NCI-H446 (cell line): ENCODE results near the gene ZCCHC18.
A peak's percentile ranks its signal among the peaks of the same experiment; 100 is the strongest.
"Not testable (repeated sequence)": the region's sequence is repeated elsewhere in the genome, so short reads cannot be mapped to it uniquely, and the experiment has no call there.

Source experiments
- DNase-seq, 2 experiments: peaks; one replicate each; lab custom pipeline; 2025; lab: John Stamatoyannopoulos, UW

ZCCHC18 gene

GRCh38 chrX:104112326-104112951 lies at the start of gene ZCCHC18:
ZCCHC18 (plus strand) TSS chrX:104112523; CDS start chrX:104114112, 1,589 bp downstream.
- DNase-seq = peak; percentile 23 to 73

- DNase-seq = not testable (repeated sequence)
These were observed 49.7 kb upstream of the ZCCHC18 start for GRCh38 chrX:104062636-104063035.

- not testable (repeated sequence) for DNase-seq
These were observed 36.4 kb upstream of the ZCCHC18 start, which contains the start of gene TMSB15C for GRCh38 chrX:104075778-104076445. TMSB15C (minus strand) TSS chrX:104076236.

- not testable (repeated sequence) for DNase-seq
These were observed 34.5 kb upstream of the ZCCHC18 start for GRCh38 chrX:104077854-104078253.

GRCh38 chrX:104084063-104084462 lies 28.3 kb upstream of the ZCCHC18 start:
- no peak for DNase-seq

GRCh38 chrX:104084534-104085277 lies 27.6 kb upstream of the ZCCHC18 start:
- no peak for DNase-seq

- DNase-seq = no peak
These were observed 26.8 kb upstream of the ZCCHC18 start for GRCh38 chrX:104085477-104085876.

- no peak for DNase-seq
These were observed 26.4 kb upstream of the ZCCHC18 start for GRCh38 chrX:104085919-104086318.

- DNase-seq = peak; percentile 6 to 54
These were observed 14.0 kb upstream of the ZCCHC18 start for GRCh38 chrX:104098151-104098808.

- no peak for DNase-seq
These were observed 13.4 kb upstream of the ZCCHC18 start for GRCh38 chrX:104098919-104099318.

GRCh38 chrX:104104676-104105075 lies 7.6 kb upstream of the ZCCHC18 start:
- DNase-seq = no peak

- DNase-seq = no peak
These were observed 6.7 kb upstream of the ZCCHC18 start for GRCh38 chrX:104105330-104106262.

- DNase-seq = no peak
These were observed 3.4 kb upstream of the ZCCHC18 start for GRCh38 chrX:104108955-104109354.

- not testable (repeated sequence) for DNase-seq
These were observed 1.7 kb upstream of the ZCCHC18 start for GRCh38 chrX:104110491-104111240.

GRCh38 chrX:104113222-104113965 lies 1.1 kb downstream of the ZCCHC18 start:
- peak; percentile 18 to 58 for DNase-seq

- no peak for DNase-seq
These were observed 5.4 kb downstream of the ZCCHC18 start for GRCh38 chrX:104117759-104118158.

- no peak for DNase-seq
These were observed 6.4 kb downstream of the ZCCHC18 start for GRCh38 chrX:104118765-104119164.

- DNase-seq = no peak
These were observed 10.5 kb downstream of the ZCCHC18 start for GRCh38 chrX:104122829-104123228.

GRCh38 chrX:104126856-104127255 lies 14.5 kb downstream of the ZCCHC18 start:
- DNase-seq = no peak

GRCh38 chrX:104130808-104131207 lies 18.5 kb downstream of the ZCCHC18 start:
- no peak for DNase-seq
